ENCODE data around the gene TIMM50. TPM values are rescaled to one million over a fixed set of nuclear protein-coding genes. Genes with fewer than 3 reads are reported as not detected.

The TIMM50 gene
- total and polyA plus RNA-seq, 2 of the 13 experiments (the other 11 are each of a cell fraction or from before 2014, with no cell fraction given), result 91.1 to 92.5 TPM

DNA sequence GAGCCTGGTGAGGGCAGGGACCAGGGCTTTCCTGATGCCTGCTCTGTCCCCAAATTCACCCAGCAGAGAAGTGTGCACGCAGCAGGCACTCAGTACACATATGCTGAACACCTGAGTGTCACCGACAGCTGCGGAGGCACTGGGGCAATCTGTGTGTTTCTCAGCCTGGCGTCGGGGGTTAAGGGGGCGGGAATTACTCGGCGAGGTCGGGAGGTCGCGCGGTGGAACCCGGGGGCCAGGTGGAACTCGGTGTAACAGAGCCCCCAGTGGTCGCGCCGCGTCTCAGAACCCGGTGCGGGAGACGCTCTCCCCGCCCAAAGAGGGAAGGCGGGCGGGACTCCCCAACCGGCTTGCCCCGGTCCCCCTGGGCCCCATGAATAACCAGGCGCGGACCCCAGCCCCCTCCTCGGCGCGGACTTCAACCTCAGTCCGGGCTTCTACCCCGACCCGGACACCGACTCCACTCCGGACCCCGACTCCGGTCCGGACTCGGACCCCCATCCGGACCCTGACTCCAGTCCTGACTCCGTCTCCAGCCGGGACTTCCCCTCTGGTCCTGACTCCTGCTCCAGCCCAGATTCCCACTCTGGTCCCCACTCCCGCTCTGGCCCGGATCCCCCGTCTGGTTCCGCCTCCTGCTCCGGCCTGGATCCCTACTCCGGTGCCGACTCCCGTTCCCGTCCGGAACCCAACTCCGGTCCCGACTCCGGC lies 34.4 kb downstream of the TIMM50 start, which contains the start of gene SELENOV (continued):
- TF ChIP-seq, protein P1, sequence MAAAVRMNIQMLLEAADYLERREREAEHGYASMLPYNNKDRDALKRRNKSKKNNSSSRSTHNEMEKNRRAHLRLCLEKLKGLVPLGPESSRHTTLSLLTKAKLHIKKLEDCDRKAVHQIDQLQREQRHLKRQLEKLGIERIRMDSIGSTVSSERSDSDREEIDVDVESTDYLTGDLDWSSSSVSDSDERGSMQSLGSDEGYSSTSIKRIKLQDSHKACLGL (CRISPR knock-in tag; IDR thresholded peaks at IDR 0.05), result peak; percentile 40; the same call in 1 of the 2 replicates
- TF ChIP-seq KLF13 (CRISPR knock-in tag; IDR thresholded peaks at IDR 0.05) (no peak), ZNF567 (CRISPR knock-in tag; IDR thresholded peaks at IDR 0.05; ENCODE audit: borderline replicate concordance) (no peak), PAX8 (CRISPR knock-in tag; IDR thresholded peaks at IDR 0.05; ENCODE audit: borderline replicate concordance) (no peak), PITX1 (CRISPR knock-in tag; IDR thresholded peaks at IDR 0.05) (no peak), TARDBP (CRISPR knock-in tag; IDR thresholded peaks at IDR 0.05) (no peak), ZNF337 (CRISPR knock-in tag; IDR thresholded peaks at IDR 0.05; ENCODE audit: borderline replicate concordance, low read depth) (no peak), ZMAT3 (CRISPR knock-in tag; conservative IDR thresholded peaks at IDR 0.05) (no peak), ZBTB8A (CRISPR knock-in tag; IDR thresholded peaks at IDR 0.05; ENCODE audit: borderline replicate concordance, low read depth) (no peak), ZNF883 (CRISPR knock-in tag; IDR thresholded peaks at IDR 0.05; ENCODE audit: not compliant biosample characterization) (no peak), ZSCAN20 (CRISPR knock-in tag; IDR thresholded peaks at IDR 0.05; ENCODE audit: borderline replicate concordance) (no peak), SIX4 (CRISPR knock-in tag; IDR thresholded peaks at IDR 0.05) (no peak), ZNF343 (CRISPR knock-in tag; IDR thresholded peaks at IDR 0.05) (no peak)
- TF ChIP-seq, protein P2, sequence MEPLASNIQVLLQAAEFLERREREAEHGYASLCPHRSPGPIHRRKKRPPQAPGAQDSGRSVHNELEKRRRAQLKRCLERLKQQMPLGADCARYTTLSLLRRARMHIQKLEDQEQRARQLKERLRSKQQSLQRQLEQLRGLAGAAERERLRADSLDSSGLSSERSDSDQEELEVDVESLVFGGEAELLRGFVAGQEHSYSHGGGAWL (CRISPR knock-in tag; IDR thresholded peaks at IDR 0.05), result no peak
- TF ChIP-seq, protein P3, sequence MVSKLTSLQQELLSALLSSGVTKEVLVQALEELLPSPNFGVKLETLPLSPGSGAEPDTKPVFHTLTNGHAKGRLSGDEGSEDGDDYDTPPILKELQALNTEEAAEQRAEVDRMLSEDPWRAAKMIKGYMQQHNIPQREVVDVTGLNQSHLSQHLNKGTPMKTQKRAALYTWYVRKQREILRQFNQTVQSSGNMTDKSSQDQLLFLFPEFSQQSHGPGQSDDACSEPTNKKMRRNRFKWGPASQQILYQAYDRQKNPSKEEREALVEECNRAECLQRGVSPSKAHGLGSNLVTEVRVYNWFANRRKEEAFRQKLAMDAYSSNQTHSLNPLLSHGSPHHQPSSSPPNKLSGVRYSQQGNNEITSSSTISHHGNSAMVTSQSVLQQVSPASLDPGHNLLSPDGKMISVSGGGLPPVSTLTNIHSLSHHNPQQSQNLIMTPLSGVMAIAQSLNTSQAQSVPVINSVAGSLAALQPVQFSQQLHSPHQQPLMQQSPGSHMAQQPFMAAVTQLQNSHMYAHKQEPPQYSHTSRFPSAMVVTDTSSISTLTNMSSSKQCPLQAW (CRISPR knock-in tag; IDR thresholded peaks at IDR 0.05), result no peak
- TF ChIP-seq, protein P4, sequence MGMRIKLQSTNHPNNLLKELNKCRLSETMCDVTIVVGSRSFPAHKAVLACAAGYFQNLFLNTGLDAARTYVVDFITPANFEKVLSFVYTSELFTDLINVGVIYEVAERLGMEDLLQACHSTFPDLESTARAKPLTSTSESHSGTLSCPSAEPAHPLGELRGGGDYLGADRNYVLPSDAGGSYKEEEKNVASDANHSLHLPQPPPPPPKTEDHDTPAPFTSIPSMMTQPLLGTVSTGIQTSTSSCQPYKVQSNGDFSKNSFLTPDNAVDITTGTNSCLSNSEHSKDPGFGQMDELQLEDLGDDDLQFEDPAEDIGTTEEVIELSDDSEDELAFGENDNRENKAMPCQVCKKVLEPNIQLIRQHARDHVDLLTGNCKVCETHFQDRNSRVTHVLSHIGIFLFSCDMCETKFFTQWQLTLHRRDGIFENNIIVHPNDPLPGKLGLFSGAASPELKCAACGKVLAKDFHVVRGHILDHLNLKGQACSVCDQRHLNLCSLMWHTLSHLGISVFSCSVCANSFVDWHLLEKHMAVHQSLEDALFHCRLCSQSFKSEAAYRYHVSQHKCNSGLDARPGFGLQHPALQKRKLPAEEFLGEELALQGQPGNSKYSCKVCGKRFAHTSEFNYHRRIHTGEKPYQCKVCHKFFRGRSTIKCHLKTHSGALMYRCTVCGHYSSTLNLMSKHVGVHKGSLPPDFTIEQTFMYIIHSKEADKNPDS (CRISPR knock-in tag; IDR thresholded peaks at IDR 0.05), result no peak
- TF ChIP-seq, protein P5, sequence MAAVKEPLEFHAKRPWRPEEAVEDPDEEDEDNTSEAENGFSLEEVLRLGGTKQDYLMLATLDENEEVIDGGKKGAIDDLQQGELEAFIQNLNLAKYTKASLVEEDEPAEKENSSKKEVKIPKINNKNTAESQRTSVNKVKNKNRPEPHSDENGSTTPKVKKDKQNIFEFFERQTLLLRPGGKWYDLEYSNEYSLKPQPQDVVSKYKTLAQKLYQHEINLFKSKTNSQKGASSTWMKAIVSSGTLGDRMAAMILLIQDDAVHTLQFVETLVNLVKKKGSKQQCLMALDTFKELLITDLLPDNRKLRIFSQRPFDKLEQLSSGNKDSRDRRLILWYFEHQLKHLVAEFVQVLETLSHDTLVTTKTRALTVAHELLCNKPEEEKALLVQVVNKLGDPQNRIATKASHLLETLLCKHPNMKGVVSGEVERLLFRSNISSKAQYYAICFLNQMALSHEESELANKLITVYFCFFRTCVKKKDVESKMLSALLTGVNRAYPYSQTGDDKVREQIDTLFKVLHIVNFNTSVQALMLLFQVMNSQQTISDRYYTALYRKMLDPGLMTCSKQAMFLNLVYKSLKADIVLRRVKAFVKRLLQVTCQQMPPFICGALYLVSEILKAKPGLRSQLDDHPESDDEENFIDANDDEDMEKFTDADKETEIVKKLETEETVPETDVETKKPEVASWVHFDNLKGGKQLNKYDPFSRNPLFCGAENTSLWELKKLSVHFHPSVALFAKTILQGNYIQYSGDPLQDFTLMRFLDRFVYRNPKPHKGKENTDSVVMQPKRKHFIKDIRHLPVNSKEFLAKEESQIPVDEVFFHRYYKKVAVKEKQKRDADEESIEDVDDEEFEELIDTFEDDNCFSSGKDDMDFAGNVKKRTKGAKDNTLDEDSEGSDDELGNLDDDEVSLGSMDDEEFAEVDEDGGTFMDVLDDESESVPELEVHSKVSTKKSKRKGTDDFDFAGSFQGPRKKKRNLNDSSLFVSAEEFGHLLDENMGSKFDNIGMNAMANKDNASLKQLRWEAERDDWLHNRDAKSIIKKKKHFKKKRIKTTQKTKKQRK (IDR thresholded peaks at IDR 0.05; ENCODE audit: low read length), result no peak
- TF ChIP-seq, protein P6, sequence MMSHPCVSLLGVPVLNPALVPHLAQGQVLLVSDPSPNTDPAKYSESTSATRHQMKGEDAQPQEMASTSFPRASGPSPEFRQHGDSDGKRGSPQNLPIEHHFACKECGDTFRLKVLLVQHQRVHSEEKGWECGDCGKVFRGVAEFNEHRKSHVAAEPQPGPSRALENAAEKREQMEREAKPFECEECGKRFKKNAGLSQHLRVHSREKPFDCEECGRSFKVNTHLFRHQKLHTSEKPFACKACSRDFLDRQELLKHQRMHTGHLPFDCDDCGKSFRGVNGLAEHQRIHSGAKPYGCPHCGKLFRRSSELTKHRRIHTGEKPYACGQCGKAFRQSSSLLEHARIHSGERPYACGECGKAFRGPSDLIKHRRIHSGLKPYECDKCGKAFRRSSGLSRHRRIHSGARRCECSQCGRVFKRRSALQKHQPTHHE (CRISPR knock-in tag; IDR thresholded peaks at IDR 0.05; ENCODE audit: borderline replicate concordance), result no peak

Measured in HepG2 (cell line).